Gastrocnemius medialis (tissue), 4 donors: Measurements from ENCODE around the gene MRPL48.

Source experiments
- CTCF ChIP-seq, 5 experiments: fragments of 450-650 bp in 3 of 5; fragments of 200-600 bp in 2 of 5; sonication (generic) in 2 of 5; IDR thresholded peaks in 4 of 5; conservative IDR thresholded peaks in 1 of 5; 1 replicate in 4 of 5; 2 replicates in 1 of 5; pipeline ENCODE4 v1.5.1; 2016 to 2019; ENCODE audit warnings: antibody characterized with exemption in 5 of 5, mild to moderate bottlenecking in 3 of 5, moderate library complexity in 3 of 5
- POLR2A ChIP-seq, 2 donors: fragments of 450-650 bp; IDR thresholded peaks; one replicate each; pipeline ENCODE4 v1.6.1; 2017; ENCODE audit warnings: antibody characterized with exemption in 2 of 2, mild to moderate bottlenecking in 2 of 2, moderate library complexity in 2 of 2

GRCh38 chr11:73749118-73749517, 38.6 kb upstream of the MRPL48 start:
- no peak for TF ChIP-seq CTCF (IDR thresholded peaks at IDR 0.05 in 4 of 5, conservative IDR thresholded peaks at IDR 0.05 in 1 of 5)
- TF ChIP-seq POLR2A (IDR thresholded peaks at IDR 0.05), result no peak
